Osteoblast (primary cell): Measurements from ENCODE around the gene OR5B12. TPM values are rescaled to one million over a fixed set of nuclear protein-coding genes. Genes with fewer than 3 reads are reported as not detected.

Experiments
- DNase-seq: peaks from one replicate; pipeline ENCODE4 v3.0.0; 2011; ENCODE audit warnings: low spot score, mixed read lengths; ENCODE audit not compliant: insufficient read length; ENCODE audit errors: missing footprints
- H2AFZ ChIP-seq: 2 replicates; pipeline ENCODE4 v1.6.0; 2011; ENCODE audit warnings: mild to moderate bottlenecking, low read length
- H3K27ac ChIP-seq: 2 replicates; pipeline ENCODE4 v1.5.1; 2011; ENCODE audit warnings: mild to moderate bottlenecking, low read depth, low read length, moderate library complexity
- H3K27me3 ChIP-seq: 2 replicates; pipeline ENCODE4 v1.6.0; 2012; ENCODE audit warnings: mild to moderate bottlenecking, control low read depth, inconsistent platforms, low read length, moderate library complexity; ENCODE audit not compliant: insufficient read depth
- H3K36me3 ChIP-seq: 2 replicates; pipeline ENCODE4 v1.5.1; 2011; ENCODE audit warnings: mild to moderate bottlenecking, low read length, control low read depth, moderate library complexity; ENCODE audit not compliant: insufficient read depth
- H3K4me1 ChIP-seq: 2 replicates; pipeline ENCODE4 v1.5.1; 2011; ENCODE audit warnings: mild to moderate bottlenecking, low read length, control low read depth, moderate library complexity; ENCODE audit not compliant: insufficient read depth
- H3K4me2 ChIP-seq: 2 replicates; pipeline ENCODE4 v1.6.0; 2011; ENCODE audit warnings: mild to moderate bottlenecking, low read length; ENCODE audit not compliant: insufficient read depth
- H3K4me3 ChIP-seq: fragments of 200-600 bp; sonication (generic); 3 replicates; pipeline ENCODE4 v1.5.1; 2012; ENCODE audit warnings: mild to moderate bottlenecking, low read length, inconsistent platforms; ENCODE audit not compliant: insufficient read depth
- H3K79me2 ChIP-seq: 2 replicates; pipeline ENCODE4 v1.6.0; 2012; ENCODE audit warnings: mild to moderate bottlenecking, low read length, control low read depth, inconsistent platforms; ENCODE audit not compliant: insufficient read depth
- H3K9me3 ChIP-seq: 2 replicates; pipeline ENCODE4 v1.5.1; 2011; ENCODE audit warnings: low read depth, low read length, control low read depth
- H4K20me1 ChIP-seq: 2 replicates; pipeline ENCODE4 v1.6.0; 2012; ENCODE audit warnings: mild to moderate bottlenecking, low read length, control low read depth; ENCODE audit not compliant: insufficient read depth
- CTCF ChIP-seq: IDR thresholded peaks from 2 replicates; pipeline ENCODE4 v1.5.1; 2011; ENCODE audit warnings: mild to moderate bottlenecking, low read depth, low read length, moderate library complexity; ENCODE audit errors: extremely low read depth
- total RNA-seq: library from RNA; depleted of rRNA; stranded (reverse); fragments of >200 nt; gene quantifications from 2 replicates; pipeline ENCODE4 v1.2.3, GENCODE V29; 2012

OR5B12 gene
- total RNA-seq, result not detected in 2 replicates

- no peaks in the 10 kb centered on the region for H3K4me1 ChIP-seq
- H2AFZ ChIP-seq, result no peak within 1 kb of the TSS
- H3K9me3 ChIP-seq, result no peaks in the 10 kb centered on the region
- no peaks in the 10 kb centered on the region for H3K79me2 ChIP-seq
- no peak within 1 kb of the TSS for H3K4me2 ChIP-seq
- no peak for DNase-seq
- no peaks in the 10 kb centered on the region for H4K20me1 ChIP-seq
- H3K36me3 ChIP-seq, result no peaks in the 10 kb centered on the region
- no peak within 1 kb of the TSS for H3K4me3 ChIP-seq
- H3K27me3 ChIP-seq, result no peaks in the 10 kb centered on the region
- TF ChIP-seq CTCF, result no peak
- no peak within 1 kb of the TSS for H3K27ac ChIP-seq
Measured at GRCh38 chr11:58442136-58442535, at the start of gene OR5B12. TSS of gene OR5B12 (minus strand) at chr11:58442236. CDS start at chr11:58440151, 2,085 bp downstream.

GRCh38 chr11:58490827-58491226 lies 48.8 kb upstream of the OR5B12 start:
- Histone ChIP-seq H3K79me2 (no peaks in the 10 kb centered on the region), H3K27me3 (no peaks in the 10 kb centered on the region), H4K20me1 (no peaks in the 10 kb centered on the region), H2AFZ (no peak overlapping the region), H3K9me3 (no peaks in the 10 kb centered on the region), H3K36me3 (no peaks in the 10 kb centered on the region), H3K4me2 (no peak overlapping the region), H3K27ac (no peak overlapping the region), H3K4me1 (peaks cover 10% of the 10 kb centered on the region), H3K4me3 (no peak overlapping the region)
- TF ChIP-seq CTCF, result no peak
- no peak for DNase-seq

GRCh38 chr11:58487170-58487569 lies 45.1 kb upstream of the OR5B12 start:
- Histone ChIP-seq H4K20me1 (no peaks in the 10 kb centered on the region), H3K4me2 (no peak overlapping the region), H3K36me3 (no peaks in the 10 kb centered on the region), H3K4me1 (no peaks in the 10 kb centered on the region), H3K9me3 (no peaks in the 10 kb centered on the region), H3K79me2 (no peaks in the 10 kb centered on the region), H3K27ac (no peak overlapping the region), H2AFZ (no peak overlapping the region), H3K27me3 (no peaks in the 10 kb centered on the region), H3K4me3 (no peak overlapping the region)
- TF ChIP-seq CTCF, result no peak
- no peak for DNase-seq

- Histone ChIP-seq H3K79me2 (no peaks in the 10 kb centered on the region), H3K36me3 (no peaks in the 10 kb centered on the region), H3K9me3 (no peaks in the 10 kb centered on the region), H4K20me1 (no peaks in the 10 kb centered on the region), H3K27ac (no peak overlapping the region), H3K4me1 (no peaks in the 10 kb centered on the region), H3K4me2 (no peak overlapping the region), H2AFZ (no peak overlapping the region), H3K27me3 (no peaks in the 10 kb centered on the region), H3K4me3 (no peak overlapping the region)
- TF ChIP-seq CTCF, result no peak
- DNase-seq, result no peak
Measured at GRCh38 chr11:58485961-58486360, 43.9 kb upstream of the OR5B12 start.
